ENCODE results near the gene PRRG4.

The PRRG4 gene

GRCh38 chr11:32794439-32794838, 35.3 kb upstream of the PRRG4 start, which contains the start of gene CCDC73:
CCDC73 (minus strand) TSS chr11:32794662; CDS start chr11:32760243, 34,419 bp downstream.
- Histone ChIP-seq H3K79me2 (ENCODE audit: control insufficient read depth, insufficient read depth, low read length, poor library complexity) (no peaks in the 10 kb centered on the region), H3K9ac (ENCODE audit: low read length) (no peak within 1 kb of the TSS), H3K18ac (ENCODE audit: low read length) (no peak within 1 kb of the TSS), H3K4me1 (ENCODE audit: control insufficient read depth in 1 of 2, insufficient read depth in 2 of 2, low read length in 2 of 2) (no peaks in the 10 kb centered on the region), H3K36me3 (ENCODE audit: control insufficient read depth in 1 of 2, insufficient read depth in 2 of 2, low read length in 2 of 2) (no peaks in the 10 kb centered on the region), H3K9me3 (ENCODE audit: insufficient read depth, low read depth, low read length) (no peaks in the 10 kb centered on the region), H3K4me2 (ENCODE audit: low read length) (no peak within 1 kb of the TSS), H2BK12ac (ENCODE audit: low read length) (no peak within 1 kb of the TSS), H4K8ac (ENCODE audit: low read depth, low read length) (no peak within 1 kb of the TSS), H3K4ac (ENCODE audit: low read depth, low read length) (no peak within 1 kb of the TSS), H3K4me3 (ENCODE audit: low read depth, low read length) (no peak within 1 kb of the TSS), H3K79me1 (ENCODE audit: low read length) (no peaks in the 10 kb centered on the region), H3K23ac (ENCODE audit: low read length) (no peak within 1 kb of the TSS), H2BK5ac (ENCODE audit: low read depth, low read length, poor library complexity) (no peak within 1 kb of the TSS), H4K91ac (ENCODE audit: low read depth, low read length) (no peak within 1 kb of the TSS), H3K14ac (ENCODE audit: low read length) (no peak within 1 kb of the TSS), H3K27me3 (ENCODE audit: insufficient read depth, low read length) (no peaks in the 10 kb centered on the region), H2AK5ac (ENCODE audit: low read length) (no peak within 1 kb of the TSS), H2AFZ (ENCODE audit: insufficient read depth, low read length, poor library complexity) (no peak within 1 kb of the TSS), H4K12ac (ENCODE audit: low read depth, low read length) (no peak within 1 kb of the TSS), H3K27ac (ENCODE audit: low read depth, low read length) (no peak within 1 kb of the TSS), H2BK120ac (ENCODE audit: insufficient read depth, low read length, poor library complexity) (no peak within 1 kb of the TSS)
- DNase-seq = no peak
- WGBS (ENCODE audit: extremely low coverage, insufficient coverage, insufficient read length) = no CpG with 5 or more reads among the region's 12 CpGs

GRCh38 chr11:32796425-32796824, 33.3 kb upstream of the PRRG4 start:
- Histone ChIP-seq H2AFZ (ENCODE audit: insufficient read depth, low read length, poor library complexity) (no peak overlapping the region), H3K4ac (ENCODE audit: low read depth, low read length) (no peak overlapping the region), H3K18ac (ENCODE audit: low read length) (no peak overlapping the region), H3K14ac (ENCODE audit: low read length) (no peak overlapping the region), H3K23ac (ENCODE audit: low read length) (no peak overlapping the region), H3K79me1 (ENCODE audit: low read length) (no peaks in the 10 kb centered on the region), H4K8ac (ENCODE audit: low read depth, low read length) (no peak overlapping the region), H2AK5ac (ENCODE audit: low read length) (no peak overlapping the region), H3K27ac (ENCODE audit: low read depth, low read length) (no peak overlapping the region), H2BK5ac (ENCODE audit: low read depth, low read length, poor library complexity) (no peak overlapping the region), H3K36me3 (ENCODE audit: control insufficient read depth in 1 of 2, insufficient read depth in 2 of 2, low read length in 2 of 2) (no peaks in the 10 kb centered on the region), H2BK120ac (ENCODE audit: insufficient read depth, low read length, poor library complexity) (no peak overlapping the region), H4K91ac (ENCODE audit: low read depth, low read length) (no peak overlapping the region), H3K4me1 (ENCODE audit: control insufficient read depth in 1 of 2, insufficient read depth in 2 of 2, low read length in 2 of 2) (no peaks in the 10 kb centered on the region), H3K79me2 (ENCODE audit: control insufficient read depth, insufficient read depth, low read length, poor library complexity) (no peaks in the 10 kb centered on the region), H3K4me3 (ENCODE audit: low read depth, low read length) (no peak overlapping the region), H3K9ac (ENCODE audit: low read length) (no peak overlapping the region), H3K27me3 (ENCODE audit: insufficient read depth, low read length) (no peaks in the 10 kb centered on the region), H2BK12ac (ENCODE audit: low read length) (no peak overlapping the region), H3K9me3 (ENCODE audit: insufficient read depth, low read depth, low read length) (no peaks in the 10 kb centered on the region), H3K4me2 (ENCODE audit: low read length) (no peak overlapping the region), H4K12ac (ENCODE audit: low read depth, low read length) (no peak overlapping the region)
- DNase-seq = no peak
- WGBS (ENCODE audit: extremely low coverage, insufficient coverage, insufficient read length) = no CpG with 5 or more reads among the region's 3 CpGs

- Histone ChIP-seq H2BK5ac (ENCODE audit: low read depth, low read length, poor library complexity) (no peak overlapping the region), H3K18ac (ENCODE audit: low read length) (no peak overlapping the region)
- WGBS (ENCODE audit: extremely low coverage, insufficient coverage, insufficient read length) = no CpG with 5 or more reads among the region's 3 CpGs
These were observed 20.4 kb upstream of the PRRG4 start for GRCh38 chr11:32809313-32809712.

DNA sequence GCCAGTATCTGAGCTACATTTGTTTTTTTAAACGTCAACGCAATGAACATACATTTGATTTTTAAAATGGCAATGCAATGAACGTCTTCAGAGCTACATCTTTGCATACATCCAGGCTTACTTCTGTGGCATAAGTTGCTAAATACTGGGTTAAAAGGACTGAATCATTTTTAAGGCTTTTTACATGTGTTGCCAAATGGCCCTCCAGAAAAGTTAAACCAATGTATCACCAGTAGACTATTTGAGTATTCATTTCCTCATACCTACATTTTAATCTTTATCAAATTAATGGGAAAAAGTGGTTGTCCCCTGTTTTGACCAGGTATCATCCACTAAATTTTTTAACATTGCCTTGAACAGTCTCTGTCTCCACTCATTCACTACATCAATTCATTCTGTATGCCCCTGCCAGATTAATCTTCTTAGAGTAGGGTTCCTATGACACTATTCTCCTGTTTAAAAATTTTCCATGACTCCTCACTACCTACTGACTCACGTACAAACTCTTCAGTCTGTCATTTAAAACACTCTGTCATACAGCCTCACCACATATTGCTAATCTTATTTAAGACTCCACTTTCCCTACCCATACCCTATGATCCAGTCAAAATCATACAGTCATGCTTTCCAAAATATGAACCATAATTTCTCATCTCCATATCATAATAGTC, 12.4 kb upstream of the PRRG4 start:
- Histone ChIP-seq H2AFZ (ENCODE audit: insufficient read depth, low read length, poor library complexity) (no peak overlapping the region), H4K91ac (ENCODE audit: low read depth, low read length) (no peak overlapping the region), H4K12ac (ENCODE audit: low read depth, low read length) (no peak overlapping the region), H3K4me2 (ENCODE audit: low read length) (no peak overlapping the region), H3K79me1 (ENCODE audit: low read length) (no peaks in the 10 kb centered on the region), H2AK5ac (ENCODE audit: low read length) (no peak overlapping the region), H3K27me3 (ENCODE audit: insufficient read depth, low read length) (no peaks in the 10 kb centered on the region), H3K27ac (ENCODE audit: low read depth, low read length) (no peak overlapping the region), H3K23ac (ENCODE audit: low read length) (no peak overlapping the region), H3K4me1 (ENCODE audit: control insufficient read depth in 1 of 2, insufficient read depth in 2 of 2, low read length in 2 of 2) (no peaks in the 10 kb centered on the region), H3K18ac (ENCODE audit: low read length) (no peak overlapping the region), H3K9ac (ENCODE audit: low read length) (no peak overlapping the region), H3K4ac (ENCODE audit: low read depth, low read length) (no peak overlapping the region), H3K36me3 (ENCODE audit: control insufficient read depth in 1 of 2, insufficient read depth in 2 of 2, low read length in 2 of 2) (no peaks in the 10 kb centered on the region), H3K79me2 (ENCODE audit: control insufficient read depth, insufficient read depth, low read length, poor library complexity) (no peaks in the 10 kb centered on the region), H2BK5ac (ENCODE audit: low read depth, low read length, poor library complexity) (no peak overlapping the region), H4K8ac (ENCODE audit: low read depth, low read length) (no peak overlapping the region), H2BK120ac (ENCODE audit: insufficient read depth, low read length, poor library complexity) (no peak overlapping the region), H3K14ac (ENCODE audit: low read length) (no peak overlapping the region), H3K4me3 (ENCODE audit: low read depth, low read length) (no peak overlapping the region), H2BK12ac (ENCODE audit: low read length) (no peak overlapping the region), H3K9me3 (ENCODE audit: insufficient read depth, low read depth, low read length) (no peaks in the 10 kb centered on the region)
- WGBS (ENCODE audit: extremely low coverage, insufficient coverage, insufficient read length) = no CpG with 5 or more reads among the region's 4 CpGs
- DNase-seq = peak; percentile 16 to 72

More at GRCh38 chr11:32809313-32809712, 20.4 kb upstream of the PRRG4 start:
- Histone ChIP-seq H2AFZ (ENCODE audit: insufficient read depth, low read length, poor library complexity) (no peak overlapping the region), H2BK12ac (ENCODE audit: low read length) (no peak overlapping the region), H3K79me1 (ENCODE audit: low read length) (no peaks in the 10 kb centered on the region), H2BK120ac (ENCODE audit: insufficient read depth, low read length, poor library complexity) (no peak overlapping the region), H4K12ac (ENCODE audit: low read depth, low read length) (no peak overlapping the region), H3K79me2 (ENCODE audit: control insufficient read depth, insufficient read depth, low read length, poor library complexity) (no peaks in the 10 kb centered on the region), H3K4ac (ENCODE audit: low read depth, low read length) (no peak overlapping the region), H4K8ac (ENCODE audit: low read depth, low read length) (no peak overlapping the region), H3K9me3 (ENCODE audit: insufficient read depth, low read depth, low read length) (no peaks in the 10 kb centered on the region), H2AK5ac (ENCODE audit: low read length) (no peak overlapping the region), H3K9ac (ENCODE audit: low read length) (no peak overlapping the region), H3K23ac (ENCODE audit: low read length) (no peak overlapping the region), H3K4me1 (ENCODE audit: control insufficient read depth in 1 of 2, insufficient read depth in 2 of 2, low read length in 2 of 2) (no peaks in the 10 kb centered on the region), H3K4me2 (ENCODE audit: low read length) (no peak overlapping the region), H3K27ac (ENCODE audit: low read depth, low read length) (no peak overlapping the region), H3K14ac (ENCODE audit: low read length) (no peak overlapping the region), H3K4me3 (ENCODE audit: low read depth, low read length) (no peak overlapping the region), H3K36me3 (ENCODE audit: control insufficient read depth in 1 of 2, insufficient read depth in 2 of 2, low read length in 2 of 2) (no peaks in the 10 kb centered on the region), H3K27me3 (ENCODE audit: insufficient read depth, low read length) (no peaks in the 10 kb centered on the region), H4K91ac (ENCODE audit: low read depth, low read length) (no peak overlapping the region)
- DNase-seq = peak; percentile 81 to 89
